ENCODE data around the gene MCM9.
A peak's percentile ranks its signal among the peaks of the same experiment; 100 is the strongest.

MCM9 gene

DNA sequence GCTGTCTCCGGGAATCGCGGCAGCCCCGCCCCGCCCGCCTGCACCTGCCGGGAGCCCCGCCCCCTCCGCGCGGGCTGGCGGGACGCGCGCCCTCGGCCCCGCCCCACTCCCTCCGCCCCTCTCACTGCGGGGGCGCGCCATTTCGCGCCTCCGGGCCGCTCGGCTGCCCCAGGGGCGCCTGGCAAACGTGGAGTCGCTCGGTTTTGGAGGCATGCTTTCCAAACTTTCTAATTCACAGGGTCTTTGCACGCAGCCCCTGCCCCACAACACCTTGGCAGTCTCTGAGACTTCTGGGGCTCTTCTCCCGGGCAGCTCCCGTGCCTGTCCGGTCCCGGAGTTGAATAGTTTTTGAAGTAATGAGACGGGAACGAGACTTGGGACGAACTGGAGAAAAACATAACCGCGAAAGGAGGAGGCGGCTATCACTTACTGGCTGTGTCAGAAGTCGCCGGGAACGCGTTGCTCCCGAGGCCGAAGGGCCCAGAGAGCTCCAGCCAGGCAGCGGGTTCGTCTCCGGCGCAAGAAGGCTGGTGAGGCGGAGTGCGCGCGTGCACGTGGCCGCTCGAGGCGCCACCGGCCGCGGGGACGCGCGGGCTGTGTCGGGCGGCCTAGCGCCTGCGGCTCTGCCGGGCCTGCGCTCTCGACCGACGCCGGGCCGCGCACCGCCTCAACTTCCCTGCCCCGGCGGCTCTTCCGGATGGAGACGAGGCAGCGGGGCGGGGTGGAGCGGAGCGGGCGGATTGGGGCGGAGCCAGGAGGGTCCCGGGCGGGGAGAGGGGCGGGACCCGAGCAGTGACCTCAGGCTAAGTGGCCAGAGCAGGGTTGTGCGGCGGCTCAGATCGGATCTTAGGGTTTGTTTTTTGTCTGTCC is at the start of gene MCM9:
MCM9 (minus strand) TSS at position 699 of the 870 bp plus-strand sequence. CDS start 3,436 bp downstream, outside the sequence.
- H2AFZ ChIP-seq (ENCODE audit: low read length, unreplicated experiment) = peak within 1 kb of the TSS; percentile 98
- H3K79me2 ChIP-seq (ENCODE audit: control insufficient read depth, insufficient read depth, low read length, unreplicated experiment) = peaks cover 8% of the 10 kb centered on the region
- peaks cover 15% of the 10 kb centered on the region for H3K4me1 ChIP-seq (ENCODE audit: control insufficient read depth, insufficient read depth, low read length, unreplicated experiment)
- H3K36me3 ChIP-seq (ENCODE audit: insufficient read depth, low read length) = 0 out of 2 replicates have a peak, but pooled peaks cover 3% of the 10 kb centered on the region
- no peaks in the 10 kb centered on the region for H3K27me3 ChIP-seq (ENCODE audit: insufficient read depth, low read length)
- peak within 1 kb of the TSS; percentile 99 for H3K4me3 ChIP-seq (ENCODE audit: low read depth, low read length)
- peak within 1 kb of the TSS; percentile 75 for H3K27ac ChIP-seq (ENCODE audit: low read depth, low read length)

DNA sequence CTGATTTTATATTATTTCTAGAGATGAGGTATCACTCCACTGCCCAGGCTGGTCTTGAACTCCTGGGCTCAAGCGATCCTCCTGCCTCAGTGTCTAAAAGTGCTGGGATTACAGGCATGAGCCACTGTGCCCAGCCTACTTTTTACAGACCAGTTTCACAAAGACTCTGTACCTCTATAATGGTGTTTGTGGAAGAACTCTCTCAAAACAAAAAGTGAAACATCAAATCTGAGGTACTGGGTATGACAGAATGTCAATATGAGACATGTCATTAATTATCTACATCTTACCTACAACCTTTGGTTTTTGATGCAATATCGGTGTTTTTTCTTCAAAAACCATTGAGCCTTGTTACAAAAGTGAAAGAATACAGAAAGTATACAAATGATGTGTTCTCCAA is 49.4 kb upstream of the MCM9 start:
- H3K4me3 ChIP-seq (ENCODE audit: low read depth, low read length) = peak overlapping the region; percentile 33; the same call in 1 of the 2 replicates
- H3K27me3 ChIP-seq (ENCODE audit: insufficient read depth, low read length) = no peaks in the 10 kb centered on the region
- H3K27ac ChIP-seq (ENCODE audit: low read depth, low read length) = no peak overlapping the region
- H3K4me1 ChIP-seq (ENCODE audit: control insufficient read depth, insufficient read depth, low read length, unreplicated experiment) = no peaks in the 10 kb centered on the region
- H3K79me2 ChIP-seq (ENCODE audit: control insufficient read depth, insufficient read depth, low read length, unreplicated experiment) = no peaks in the 10 kb centered on the region
- peak overlapping the region; percentile 48 for H2AFZ ChIP-seq (ENCODE audit: low read length, unreplicated experiment)
- no peaks in the 10 kb centered on the region for H3K36me3 ChIP-seq (ENCODE audit: insufficient read depth, low read length)

DNA sequence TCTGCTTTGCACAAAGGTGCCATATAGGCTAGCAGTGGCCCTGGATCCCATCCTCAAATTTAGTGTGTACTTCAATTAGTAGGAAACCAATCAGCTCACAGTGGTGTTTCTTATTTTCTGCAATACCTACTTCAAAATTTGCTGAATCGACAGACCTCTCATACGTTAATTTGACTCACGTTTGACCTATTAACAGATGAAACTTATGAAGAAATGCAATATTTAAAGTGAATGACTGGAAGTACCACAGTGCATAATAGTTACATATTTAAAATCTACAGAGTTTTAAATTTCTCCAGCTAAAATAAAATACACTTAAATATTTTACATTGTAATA is 47.6 kb upstream of the MCM9 start:
- Histone ChIP-seq H3K79me2 (ENCODE audit: control insufficient read depth, insufficient read depth, low read length, unreplicated experiment) (no peaks in the 10 kb centered on the region), H3K4me3 (ENCODE audit: low read depth, low read length) (no peak overlapping the region), H3K36me3 (ENCODE audit: insufficient read depth, low read length) (no peaks in the 10 kb centered on the region), H3K27ac (ENCODE audit: low read depth, low read length) (no peak overlapping the region), H2AFZ (ENCODE audit: low read length, unreplicated experiment) (no peak overlapping the region), H3K27me3 (ENCODE audit: insufficient read depth, low read length) (no peaks in the 10 kb centered on the region), H3K4me1 (ENCODE audit: control insufficient read depth, insufficient read depth, low read length, unreplicated experiment) (no peaks in the 10 kb centered on the region)

DNA sequence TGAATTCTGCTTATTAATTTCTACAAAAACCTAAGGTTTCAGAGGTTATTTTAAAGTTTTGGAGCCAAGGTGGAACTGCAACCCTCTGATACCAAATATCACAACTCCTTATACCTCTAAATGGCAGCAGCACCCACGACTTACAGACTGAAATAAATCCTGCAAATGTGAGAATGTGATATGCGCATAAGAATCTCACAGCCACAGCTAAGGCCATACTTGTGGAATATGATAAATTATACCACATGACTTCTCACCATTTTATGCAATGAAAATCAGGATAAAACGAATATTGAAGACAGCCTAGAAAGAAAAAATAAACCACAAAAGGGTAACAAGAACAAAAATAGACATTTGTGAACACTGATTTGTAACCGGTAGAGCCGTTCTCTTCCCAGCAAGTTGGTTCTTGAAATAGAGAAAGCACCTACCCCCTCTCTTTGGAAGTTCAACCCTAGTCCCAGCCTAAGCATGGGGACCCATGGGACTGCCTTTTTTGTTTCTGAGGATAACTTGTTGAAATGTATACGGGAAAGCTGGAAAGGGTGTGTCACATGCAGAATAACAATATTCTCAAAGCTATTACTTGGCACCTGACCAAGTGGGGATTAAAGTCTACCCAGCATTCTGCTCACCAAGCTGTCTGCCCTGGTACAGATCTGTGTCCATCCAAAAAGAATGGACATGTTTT is 47.1 kb upstream of the MCM9 start:
- Histone ChIP-seq H3K4me1 (ENCODE audit: control insufficient read depth, insufficient read depth, low read length, unreplicated experiment) (no peaks in the 10 kb centered on the region), H3K27me3 (ENCODE audit: insufficient read depth, low read length) (no peaks in the 10 kb centered on the region), H3K36me3 (ENCODE audit: insufficient read depth, low read length) (no peaks in the 10 kb centered on the region), H3K4me3 (ENCODE audit: low read depth, low read length) (no peak overlapping the region), H3K27ac (ENCODE audit: low read depth, low read length) (no peak overlapping the region), H3K79me2 (ENCODE audit: control insufficient read depth, insufficient read depth, low read length, unreplicated experiment) (no peaks in the 10 kb centered on the region), H2AFZ (ENCODE audit: low read length, unreplicated experiment) (no peak overlapping the region)

DNA sequence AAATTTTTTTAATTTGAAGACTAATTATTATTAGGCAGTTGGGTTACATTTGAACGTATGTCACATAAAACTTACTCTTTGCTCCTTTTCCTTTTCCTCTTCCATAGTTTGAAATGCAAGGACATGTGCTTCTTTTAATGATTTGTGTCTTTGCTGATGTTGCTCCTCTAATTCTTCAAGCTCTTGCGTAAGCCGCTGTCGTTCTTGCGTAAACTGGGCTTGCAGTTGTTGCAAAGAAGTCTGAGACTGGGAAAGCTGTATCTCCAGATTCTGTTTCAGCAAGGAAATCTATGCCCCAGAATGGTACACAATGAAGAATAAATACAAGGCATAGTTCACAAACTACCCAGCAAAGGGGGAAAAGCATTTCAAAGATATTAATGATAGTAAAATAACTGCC is 45.1 kb upstream of the MCM9 start:
- Histone ChIP-seq H3K4me1 (ENCODE audit: control insufficient read depth, insufficient read depth, low read length, unreplicated experiment) (no peaks in the 10 kb centered on the region), H3K36me3 (ENCODE audit: insufficient read depth, low read length) (no peaks in the 10 kb centered on the region), H2AFZ (ENCODE audit: low read length, unreplicated experiment) (no peak overlapping the region), H3K27ac (ENCODE audit: low read depth, low read length) (no peak overlapping the region), H3K27me3 (ENCODE audit: insufficient read depth, low read length) (no peaks in the 10 kb centered on the region), H3K4me3 (ENCODE audit: low read depth, low read length) (no peak overlapping the region), H3K79me2 (ENCODE audit: control insufficient read depth, insufficient read depth, low read length, unreplicated experiment) (no peaks in the 10 kb centered on the region)

DNA sequence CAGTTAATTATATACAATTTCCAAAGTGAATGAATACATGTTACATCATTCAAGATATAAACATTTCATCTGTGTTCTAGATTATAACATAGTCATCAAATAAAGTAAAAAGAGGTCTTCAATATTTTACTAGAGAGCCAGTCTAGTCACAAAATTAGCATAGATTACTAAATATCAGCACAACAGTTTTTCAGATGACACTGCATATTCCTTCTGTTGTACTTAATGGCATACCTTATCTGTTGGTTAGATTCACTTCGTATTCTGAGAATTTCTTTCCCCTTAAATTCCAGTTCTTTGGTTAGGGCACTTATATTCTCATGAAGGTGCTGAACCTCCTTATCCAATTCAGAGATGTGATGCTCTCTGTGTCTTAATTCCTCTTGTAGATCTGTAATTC is 39.8 kb upstream of the MCM9 start:
- Histone ChIP-seq H3K36me3 (ENCODE audit: insufficient read depth, low read length) (no peaks in the 10 kb centered on the region), H3K79me2 (ENCODE audit: control insufficient read depth, insufficient read depth, low read length, unreplicated experiment) (no peaks in the 10 kb centered on the region), H3K4me3 (ENCODE audit: low read depth, low read length) (no peak overlapping the region), H3K27me3 (ENCODE audit: insufficient read depth, low read length) (no peaks in the 10 kb centered on the region), H2AFZ (ENCODE audit: low read length, unreplicated experiment) (no peak overlapping the region), H3K27ac (ENCODE audit: low read depth, low read length) (no peak overlapping the region), H3K4me1 (ENCODE audit: control insufficient read depth, insufficient read depth, low read length, unreplicated experiment) (no peaks in the 10 kb centered on the region)

DNA sequence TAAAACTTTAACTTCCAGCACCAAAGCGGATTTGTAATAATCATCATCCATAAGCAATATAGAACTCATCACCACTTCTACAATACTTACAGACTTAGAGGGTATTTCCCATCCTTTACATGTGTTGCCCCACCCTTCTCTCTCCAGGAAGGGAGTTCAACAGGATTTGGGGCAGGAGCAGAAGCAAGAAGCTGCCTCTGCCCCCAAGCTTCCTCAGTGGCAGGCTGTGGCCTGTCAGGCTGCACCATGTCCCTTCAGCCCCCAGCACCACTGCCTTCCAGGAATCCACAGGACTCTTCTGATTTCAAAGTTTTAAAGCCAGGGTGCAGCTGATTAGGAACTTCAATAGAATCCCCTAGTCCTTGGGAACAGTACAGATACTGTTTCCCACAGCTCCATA is 36.7 kb upstream of the MCM9 start:
- no peak overlapping the region for H3K27ac ChIP-seq (ENCODE audit: low read depth, low read length)
- no peaks in the 10 kb centered on the region for H3K27me3 ChIP-seq (ENCODE audit: insufficient read depth, low read length)
- no peaks in the 10 kb centered on the region for H3K4me1 ChIP-seq (ENCODE audit: control insufficient read depth, insufficient read depth, low read length, unreplicated experiment)
- no peaks in the 10 kb centered on the region for H3K36me3 ChIP-seq (ENCODE audit: insufficient read depth, low read length)
- no peak overlapping the region for H3K4me3 ChIP-seq (ENCODE audit: low read depth, low read length)
- no peak overlapping the region for H2AFZ ChIP-seq (ENCODE audit: low read length, unreplicated experiment)
- no peaks in the 10 kb centered on the region for H3K79me2 ChIP-seq (ENCODE audit: control insufficient read depth, insufficient read depth, low read length, unreplicated experiment)

DNA sequence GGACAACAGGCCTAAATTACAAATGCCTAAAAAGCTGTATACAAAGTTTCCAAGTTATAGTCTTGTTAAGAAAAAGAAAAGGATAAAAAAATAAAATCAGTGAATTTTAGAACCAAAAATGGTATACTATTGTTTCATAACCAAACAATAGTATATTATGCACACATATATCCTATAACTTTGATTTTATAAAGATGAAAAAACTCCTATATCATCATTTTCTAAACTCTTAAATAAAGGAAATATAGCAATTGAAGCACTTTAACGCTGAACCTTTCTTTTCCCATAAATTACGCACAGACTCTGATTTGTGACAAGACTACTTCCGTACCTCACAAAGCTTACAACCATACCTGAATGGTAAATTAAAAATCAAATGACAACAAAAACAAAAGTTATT is 35.9 kb upstream of the MCM9 start:
- H3K27me3 ChIP-seq (ENCODE audit: insufficient read depth, low read length) = no peaks in the 10 kb centered on the region
- H3K27ac ChIP-seq (ENCODE audit: low read depth, low read length) = no peak overlapping the region
- no peaks in the 10 kb centered on the region for H3K4me1 ChIP-seq (ENCODE audit: control insufficient read depth, insufficient read depth, low read length, unreplicated experiment)
- H3K79me2 ChIP-seq (ENCODE audit: control insufficient read depth, insufficient read depth, low read length, unreplicated experiment) = no peaks in the 10 kb centered on the region
- H3K4me3 ChIP-seq (ENCODE audit: low read depth, low read length) = no peak overlapping the region
- H2AFZ ChIP-seq (ENCODE audit: low read length, unreplicated experiment) = peak overlapping the region; percentile 17
- no peaks in the 10 kb centered on the region for H3K36me3 ChIP-seq (ENCODE audit: insufficient read depth, low read length)

DNA sequence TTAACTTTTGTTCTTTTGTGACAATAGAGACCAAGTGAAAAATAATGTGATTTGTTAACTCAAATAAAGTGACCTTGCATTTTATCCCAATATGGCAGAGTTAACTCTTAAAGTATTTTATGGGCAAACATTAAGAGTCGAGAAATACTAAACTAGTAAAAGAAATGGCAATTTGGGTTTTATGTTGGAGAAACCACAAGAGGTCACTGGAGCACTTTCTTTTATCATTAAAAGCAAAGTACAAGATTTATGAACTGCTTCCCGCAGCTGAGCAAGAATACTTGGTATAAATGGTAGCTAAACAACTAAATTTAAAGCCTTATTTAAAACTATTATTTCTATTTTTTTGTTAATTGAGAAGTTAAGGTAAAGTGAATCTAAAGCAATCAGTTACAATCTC is 33.5 kb upstream of the MCM9 start:
- H3K79me2 ChIP-seq (ENCODE audit: control insufficient read depth, insufficient read depth, low read length, unreplicated experiment) = no peaks in the 10 kb centered on the region
- H3K36me3 ChIP-seq (ENCODE audit: insufficient read depth, low read length) = no peaks in the 10 kb centered on the region
- H3K4me3 ChIP-seq (ENCODE audit: low read depth, low read length) = no peak overlapping the region
- no peak overlapping the region for H3K27ac ChIP-seq (ENCODE audit: low read depth, low read length)
- no peak overlapping the region for H2AFZ ChIP-seq (ENCODE audit: low read length, unreplicated experiment)
- no peaks in the 10 kb centered on the region for H3K27me3 ChIP-seq (ENCODE audit: insufficient read depth, low read length)
- H3K4me1 ChIP-seq (ENCODE audit: control insufficient read depth, insufficient read depth, low read length, unreplicated experiment) = no peaks in the 10 kb centered on the region

DNA sequence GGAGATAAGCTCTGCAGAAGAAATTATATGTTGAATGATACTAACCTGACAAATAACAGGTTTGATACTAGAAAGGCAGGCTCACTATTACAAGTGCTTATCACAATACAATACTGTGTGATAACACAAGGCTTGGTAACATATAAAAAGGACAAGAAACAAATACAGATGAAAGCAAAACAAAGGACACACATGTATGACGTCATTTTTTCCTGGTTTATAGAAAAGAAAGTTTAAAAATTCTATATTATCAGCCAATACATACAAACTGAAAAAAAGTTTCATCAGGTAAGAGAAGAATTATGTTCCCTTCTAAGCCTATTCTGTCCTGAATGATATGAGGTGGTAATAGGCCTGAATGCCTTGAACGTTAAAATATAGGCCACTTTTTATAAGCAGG is 32.3 kb upstream of the MCM9 start:
- H3K4me1 ChIP-seq (ENCODE audit: control insufficient read depth, insufficient read depth, low read length, unreplicated experiment) = no peaks in the 10 kb centered on the region
- no peak overlapping the region for H3K4me3 ChIP-seq (ENCODE audit: low read depth, low read length)
- H3K79me2 ChIP-seq (ENCODE audit: control insufficient read depth, insufficient read depth, low read length, unreplicated experiment) = no peaks in the 10 kb centered on the region
- no peaks in the 10 kb centered on the region for H3K36me3 ChIP-seq (ENCODE audit: insufficient read depth, low read length)
- H3K27ac ChIP-seq (ENCODE audit: low read depth, low read length) = no peak overlapping the region
- no peaks in the 10 kb centered on the region for H3K27me3 ChIP-seq (ENCODE audit: insufficient read depth, low read length)
- H2AFZ ChIP-seq (ENCODE audit: low read length, unreplicated experiment) = no peak overlapping the region

DNA sequence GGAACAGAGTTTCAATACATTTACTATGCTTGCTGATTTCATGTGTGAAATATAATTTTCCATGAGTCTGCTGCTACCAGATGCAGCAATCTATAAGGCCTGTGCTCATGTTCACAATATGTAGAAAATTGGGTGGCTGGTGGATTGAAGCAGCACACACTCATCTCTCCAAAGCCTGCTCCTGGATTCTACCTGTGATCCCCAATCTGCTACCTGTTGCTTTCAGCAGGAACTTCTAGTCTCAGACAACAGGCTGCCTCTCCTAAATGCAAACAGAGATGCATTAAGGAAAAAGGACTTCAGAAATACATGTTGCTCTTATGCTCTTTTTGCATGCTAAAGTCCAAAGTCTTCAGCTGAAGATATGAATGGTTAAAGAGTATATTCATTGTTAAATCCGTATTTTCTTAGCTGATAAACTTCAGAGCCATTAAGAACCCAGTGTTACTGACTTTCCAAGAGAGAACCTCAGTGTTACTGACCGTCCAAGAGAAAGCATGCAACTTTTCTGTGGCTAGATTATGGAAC is 30.9 kb upstream of the MCM9 start:
- Histone ChIP-seq H3K27me3 (ENCODE audit: insufficient read depth, low read length) (no peaks in the 10 kb centered on the region), H3K4me3 (ENCODE audit: low read depth, low read length) (no peak overlapping the region), H3K36me3 (ENCODE audit: insufficient read depth, low read length) (no peaks in the 10 kb centered on the region), H3K4me1 (ENCODE audit: control insufficient read depth, insufficient read depth, low read length, unreplicated experiment) (no peaks in the 10 kb centered on the region), H2AFZ (ENCODE audit: low read length, unreplicated experiment) (no peak overlapping the region), H3K27ac (ENCODE audit: low read depth, low read length) (no peak overlapping the region), H3K79me2 (ENCODE audit: control insufficient read depth, insufficient read depth, low read length, unreplicated experiment) (no peaks in the 10 kb centered on the region)

Measured in ACC112 (cell line).